SIG-M5 (cell line): ENCODE results near the gene EFNB2.
A peak's percentile ranks its signal among the peaks of the same experiment; 100 is the strongest.

ENCODE experiments used
- DNase-seq: peaks from one replicate; lab custom pipeline; 2025; lab: John Stamatoyannopoulos, UW

The EFNB2 gene

GRCh38 chr13:106525865-106526264 is 9.6 kb downstream of the EFNB2 start:
- DNase-seq, result no peak

DNA sequence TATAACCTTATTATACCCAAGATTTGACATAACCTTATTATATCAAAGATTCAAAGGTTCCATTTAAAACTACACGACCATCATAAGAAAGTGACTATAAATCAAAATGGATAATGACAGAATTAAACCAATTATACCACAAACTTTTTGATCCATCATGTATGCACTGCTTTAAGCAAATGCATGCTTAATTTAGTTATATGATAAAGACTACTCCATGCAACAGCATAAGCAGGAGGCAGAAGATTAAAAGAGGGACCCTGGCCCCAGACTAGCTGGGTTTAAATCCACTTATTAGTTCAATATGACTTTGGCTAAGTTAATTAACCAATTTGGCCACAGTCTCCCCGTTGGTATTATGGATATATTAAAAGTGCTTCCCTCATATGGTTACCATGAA is 11.4 kb downstream of the EFNB2 start:
- DNase-seq, result no peak

- DNase-seq, result no peak
These were observed 11.9 kb downstream of the EFNB2 start for GRCh38 chr13:106523576-106523975.

GRCh38 chr13:106522898-106523525 is 12.4 kb downstream of the EFNB2 start:
- no peak for DNase-seq

- no peak for DNase-seq
These were observed 13.3 kb downstream of the EFNB2 start for GRCh38 chr13:106522112-106522705.

DNA sequence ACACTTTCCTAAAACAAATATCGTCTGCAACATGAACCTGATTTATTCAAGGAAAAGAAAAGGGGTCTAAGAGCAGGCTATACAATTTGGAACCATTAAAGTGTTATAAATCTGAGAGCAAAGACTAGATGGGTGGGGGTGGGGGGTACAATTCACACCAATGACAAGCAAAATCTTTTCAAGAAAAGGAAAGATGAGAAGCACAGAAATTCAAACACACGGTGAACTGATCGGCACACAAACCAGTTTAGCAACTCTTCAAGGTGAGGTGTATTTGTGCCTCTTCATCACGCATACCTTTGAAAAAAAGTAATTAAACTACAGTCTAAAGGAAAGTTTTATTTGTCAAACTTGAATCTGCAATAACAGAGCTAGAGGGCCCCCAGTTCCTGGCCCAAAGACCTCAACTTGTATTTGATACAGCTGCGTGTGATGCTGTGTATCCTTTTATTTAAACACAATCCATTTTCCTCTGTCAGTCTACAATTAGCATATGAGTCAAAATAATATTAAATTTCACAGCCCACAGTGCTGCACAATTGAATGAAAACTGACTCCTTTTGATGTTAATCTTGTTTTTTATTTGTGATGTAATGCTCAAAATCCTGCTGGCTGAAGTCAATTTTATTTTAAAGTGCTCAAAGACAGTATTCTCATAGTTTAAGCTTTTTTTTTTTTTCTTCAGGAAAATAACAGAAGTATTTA is 14.2 kb downstream of the EFNB2 start:
- no peak for DNase-seq

DNA sequence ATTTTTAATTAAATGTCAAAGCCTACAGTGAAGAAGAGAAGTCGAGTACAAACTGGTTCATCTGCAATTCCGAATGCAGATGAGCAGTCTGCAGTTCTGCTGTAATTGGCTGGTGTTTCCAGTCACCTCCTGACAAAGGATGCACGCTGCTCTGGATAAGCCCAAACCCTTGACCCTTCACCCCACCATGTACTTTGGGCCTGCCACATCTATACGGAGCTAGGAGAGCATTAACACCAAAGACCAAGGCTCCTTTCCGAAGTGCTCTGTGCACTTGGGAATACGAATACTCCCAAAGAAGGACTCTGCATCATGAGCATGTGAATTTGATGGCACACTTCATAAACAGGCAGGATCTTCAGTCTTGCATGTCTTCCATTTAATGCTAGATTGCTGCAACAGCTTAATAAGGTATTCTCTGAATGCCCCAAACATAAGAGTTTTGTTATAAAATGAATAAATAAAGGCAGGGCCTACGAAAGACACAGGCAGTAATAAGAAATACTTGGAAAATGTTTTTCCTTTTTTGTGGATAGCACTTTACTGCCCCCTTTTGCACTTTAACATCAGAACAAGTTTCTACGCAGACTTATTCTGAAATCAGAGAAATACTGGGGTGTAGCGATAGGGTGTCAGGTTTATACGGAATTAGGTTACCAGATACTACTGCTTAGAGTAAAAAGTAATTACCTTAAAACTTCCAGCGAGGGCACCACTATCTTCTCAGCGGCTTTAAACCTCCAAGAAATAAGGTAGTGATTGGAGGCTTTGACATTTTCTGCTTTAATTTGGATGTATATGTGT is 15.0 kb downstream of the EFNB2 start:
- DNase-seq, result no peak

DNA sequence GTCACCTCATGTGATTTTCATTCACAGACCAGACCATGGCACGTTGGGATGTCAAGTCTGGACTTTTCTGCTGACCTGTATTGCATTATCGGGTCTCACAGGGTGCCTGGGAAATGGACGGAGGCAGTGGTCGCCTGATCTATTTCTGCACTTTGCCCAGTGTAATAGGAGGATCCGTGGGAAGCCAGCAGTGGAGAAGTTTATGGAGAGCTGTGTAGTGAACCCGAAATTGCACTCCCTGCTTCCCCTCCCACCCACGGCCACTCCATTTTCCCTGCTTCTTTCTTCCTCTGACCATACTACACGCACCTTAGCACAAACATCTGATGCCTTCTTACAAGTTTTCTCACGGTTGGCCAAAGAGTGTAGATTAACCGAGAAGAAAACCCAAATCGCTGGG is 16.9 kb downstream of the EFNB2 start:
- DNase-seq, result no peak

- DNase-seq, result no peak
These were observed 18.2 kb downstream of the EFNB2 start for GRCh38 chr13:106517109-106517847.

DNA sequence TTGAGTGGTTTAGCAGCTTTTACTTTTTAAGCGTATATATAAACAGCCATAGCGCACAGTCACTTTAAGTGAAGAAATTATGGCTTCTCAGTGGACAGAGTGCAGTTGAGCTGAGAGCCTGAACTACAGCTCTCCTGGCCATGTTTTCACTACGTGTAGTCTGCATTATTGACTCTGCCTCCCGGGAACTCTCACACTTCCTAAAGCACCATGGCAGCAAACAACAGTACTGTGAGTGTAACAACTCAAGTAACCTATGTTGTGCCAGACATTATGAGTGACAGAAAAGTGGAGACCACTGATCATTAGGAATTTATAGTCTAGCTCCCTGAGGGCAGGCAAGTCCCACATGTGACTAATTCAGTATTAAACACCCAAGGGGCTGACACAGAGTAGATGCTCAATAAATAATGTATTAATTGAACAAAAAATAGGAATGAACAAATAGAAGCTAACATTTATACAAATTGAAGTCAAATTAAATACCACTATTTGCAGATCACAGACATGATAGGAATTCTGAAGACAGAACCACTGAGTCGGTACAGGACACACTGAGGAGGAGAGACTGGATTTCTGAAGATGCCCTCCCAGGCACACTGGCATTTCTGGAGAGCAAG is 19.7 kb downstream of the EFNB2 start:
- no peak for DNase-seq

- no peak for DNase-seq
These were observed 20.4 kb downstream of the EFNB2 start for GRCh38 chr13:106514928-106515634.

DNA sequence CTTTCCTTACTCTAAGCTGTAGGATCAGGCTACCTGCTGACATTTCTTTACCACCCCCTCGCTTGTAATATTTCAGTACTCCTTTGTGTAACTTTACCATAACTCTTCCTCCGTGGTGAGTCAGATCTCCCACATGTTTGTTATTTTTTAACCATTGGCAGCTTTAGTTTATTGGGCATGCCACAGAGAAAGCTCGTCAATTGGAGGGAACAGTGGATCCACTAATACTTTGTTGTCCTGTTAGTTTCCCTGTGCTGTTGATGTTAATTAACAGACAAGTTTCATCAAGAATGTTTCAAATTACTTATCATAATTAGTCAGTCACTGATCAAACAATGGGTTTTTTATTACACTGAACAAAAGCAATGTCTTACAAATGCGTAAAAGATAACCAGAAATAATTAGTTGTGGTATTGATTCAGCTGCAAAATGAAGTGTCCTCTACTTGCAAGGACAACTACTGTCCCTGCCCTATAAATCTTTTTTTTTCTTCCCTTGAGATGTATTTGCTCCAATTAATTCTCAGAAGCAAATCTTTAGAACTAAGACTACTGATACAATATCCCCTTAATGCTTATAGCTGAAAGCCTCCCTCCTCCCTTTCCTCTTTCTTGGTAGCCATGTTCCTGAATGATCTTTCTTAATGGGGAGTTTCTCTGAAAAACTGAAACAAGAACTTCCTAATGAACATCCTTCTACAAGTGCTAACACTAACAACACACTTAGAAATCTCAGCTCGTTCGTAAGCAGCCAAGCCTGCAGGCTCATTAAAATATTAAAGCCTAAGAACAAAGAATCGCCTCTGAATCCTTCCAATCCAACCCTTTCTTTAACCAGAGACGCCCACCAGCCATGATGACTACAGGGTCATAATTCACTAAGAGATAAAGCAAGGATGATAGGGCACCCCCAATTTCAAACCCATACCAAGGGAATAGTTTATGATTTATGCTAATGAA is 22.2 kb downstream of the EFNB2 start:
- DNase-seq, result no peak

DNA sequence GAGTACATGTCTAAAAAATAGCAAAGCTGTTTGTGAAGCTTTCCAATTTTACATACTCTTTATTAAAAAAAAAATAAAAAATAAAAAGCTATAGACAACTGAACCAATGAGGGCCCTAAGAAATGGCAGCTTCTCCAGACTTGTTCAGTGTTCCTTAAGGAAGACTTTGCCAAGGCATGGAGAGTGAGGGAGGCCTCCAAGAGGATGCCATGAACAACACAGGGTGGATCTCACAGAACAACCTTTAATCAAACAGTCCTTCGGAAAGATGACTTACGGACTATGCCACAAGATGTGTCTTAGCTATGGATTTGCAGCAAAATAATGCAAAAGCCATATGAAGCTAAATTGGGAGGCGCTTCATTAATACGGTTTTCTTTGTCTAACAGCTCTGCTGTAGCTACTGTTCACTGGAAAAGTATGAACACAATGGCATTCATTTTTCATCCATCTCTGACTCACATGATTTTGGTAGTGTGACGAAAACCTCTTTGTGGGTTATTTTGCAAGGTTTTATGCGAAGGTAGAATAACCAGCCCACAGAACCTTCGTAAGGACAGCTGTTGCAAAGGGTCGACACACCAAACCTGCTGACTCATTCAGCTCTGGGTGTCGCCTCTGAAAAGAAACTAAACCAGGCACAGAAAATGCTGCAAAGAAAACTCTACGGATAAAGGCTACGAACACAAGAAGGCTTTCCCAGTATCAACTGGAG is 27.7 kb downstream of the EFNB2 start:
- DNase-seq, result peak; percentile 47

DNA sequence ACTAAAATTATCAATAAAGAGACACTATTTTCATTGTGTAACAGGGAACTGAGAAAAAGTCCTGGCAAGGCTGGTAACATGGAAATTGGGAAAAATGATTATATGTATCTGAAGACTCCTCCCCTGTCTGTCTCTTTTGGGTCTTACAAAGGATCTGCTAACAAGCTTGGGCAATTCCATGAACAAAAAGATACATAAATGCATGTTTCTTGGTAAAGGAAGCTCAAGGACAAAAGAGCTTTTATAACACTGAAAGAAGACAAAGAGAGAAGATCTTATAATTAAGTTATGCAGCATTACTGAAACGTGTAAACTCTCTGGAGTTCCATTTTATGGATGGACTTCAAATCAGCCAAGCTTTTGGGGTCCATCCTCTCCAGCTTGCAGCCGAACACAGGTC is 29.2 kb downstream of the EFNB2 start:
- DNase-seq, result no peak

DNA sequence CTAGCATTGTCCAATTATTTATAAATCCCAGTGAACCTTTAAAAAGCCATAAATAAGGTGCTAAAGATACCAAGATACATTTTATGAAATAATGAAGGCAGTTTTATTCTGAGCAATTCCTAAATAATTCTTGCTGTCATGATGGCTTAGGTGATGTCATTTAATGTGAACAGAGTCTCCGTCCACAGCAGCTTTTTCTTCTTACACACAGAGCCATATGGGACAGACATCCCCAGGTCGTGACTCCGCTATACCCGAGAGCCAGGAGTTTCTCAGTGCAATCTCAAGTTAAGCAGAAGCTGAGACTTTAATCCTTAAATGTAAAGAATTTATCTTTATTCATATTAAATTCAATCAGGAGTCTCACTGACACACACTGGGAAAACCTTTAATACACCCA is 29.7 kb downstream of the EFNB2 start:
- DNase-seq, result no peak

- no peak for DNase-seq
These were observed 30.2 kb downstream of the EFNB2 start for GRCh38 chr13:106505295-106505694.

DNA sequence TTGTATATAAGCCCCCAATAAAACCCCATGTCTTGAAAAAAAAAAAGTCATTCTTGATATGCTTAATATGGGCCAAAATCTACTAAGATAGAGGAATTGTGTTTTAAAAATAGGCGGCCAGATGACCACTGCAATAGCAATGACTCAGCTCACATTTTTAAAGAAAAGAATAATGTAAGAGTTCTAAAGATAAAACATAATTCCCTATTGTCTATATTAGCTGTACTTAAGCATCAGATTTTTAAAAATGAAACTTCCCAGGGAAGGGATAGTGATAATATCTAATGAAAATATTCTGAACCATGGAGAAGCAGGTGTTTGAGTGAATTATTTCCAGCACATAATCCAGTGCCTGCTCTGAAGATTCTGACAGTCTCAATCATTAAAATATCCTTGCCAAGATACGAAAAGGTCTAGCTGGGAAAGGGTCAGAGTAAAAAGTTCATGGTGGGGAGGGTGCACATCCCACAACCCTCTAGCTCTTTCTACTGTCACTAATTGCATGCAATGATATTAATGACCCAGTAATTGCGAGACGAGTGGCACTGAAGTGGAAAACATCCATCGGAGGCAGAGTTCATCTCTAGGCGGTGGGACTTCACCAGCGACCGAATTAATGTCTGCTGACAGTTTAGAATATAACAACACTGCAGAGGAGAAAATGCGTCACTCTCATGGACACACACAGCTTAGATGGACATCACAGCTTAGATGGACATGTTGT is 31.6 kb downstream of the EFNB2 start:
- no peak for DNase-seq

DNA sequence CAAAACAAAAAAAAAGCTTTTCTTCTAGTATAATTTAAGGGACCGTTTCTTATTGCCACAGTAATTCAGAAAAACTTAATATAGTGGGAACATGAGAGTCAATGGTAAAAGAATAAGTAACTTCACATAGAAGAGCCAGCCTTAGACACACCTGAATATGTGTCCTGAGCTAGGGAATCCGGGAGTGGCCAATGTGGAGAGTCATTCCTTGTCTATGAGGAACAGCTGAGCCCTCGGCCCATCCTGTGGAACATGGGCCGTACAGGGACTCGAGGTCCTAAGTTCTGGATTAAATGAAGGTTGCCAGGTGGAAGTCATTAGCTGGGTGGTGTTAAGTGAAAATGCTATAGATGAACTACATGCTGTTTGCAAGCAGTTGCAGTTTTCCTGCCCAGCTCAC is 32.2 kb downstream of the EFNB2 start:
- DNase-seq, result no peak
